IPS DF 19.7 (cell line): Measurements from ENCODE around the gene CRACDL.

Experiments used
- DNase-seq: peaks from one replicate; pipeline ENCODE4 v3.0.0-alpha.2; 2013; ENCODE audit warnings: low read depth, low spot score

CRACDL gene

GRCh38 chr2:98750593-98751282 is 185.3 kb downstream of the CRACDL start:
- no peak for DNase-seq

- no peak for DNase-seq
These were observed 187.0 kb downstream of the CRACDL start for GRCh38 chr2:98749066-98749450.

GRCh38 chr2:98748292-98749065 is 187.5 kb downstream of the CRACDL start:
- DNase-seq: no peak

GRCh38 chr2:98747888-98748287 is 188.1 kb downstream of the CRACDL start:
- DNase-seq: no peak

- DNase-seq: no peak
These were observed 189.6 kb downstream of the CRACDL start for GRCh38 chr2:98746426-98746825.

- DNase-seq: no peak
These were observed 191.4 kb downstream of the CRACDL start for GRCh38 chr2:98744595-98744994.
